Esophagus squamous epithelium (tissue), 5 donors: Measurements from ENCODE around the gene ZBTB14. TPM values are rescaled to one million over a fixed set of nuclear protein-coding genes. Genes with fewer than 3 reads are reported as not detected.

Experiments
- DNase-seq: peaks from one replicate; lab custom pipeline; 2025; lab: John Stamatoyannopoulos, UW
- H3K27ac ChIP-seq, 4 donors: fragments of 200-600 bp; sonication (generic); one replicate each; pipeline ENCODE4 v1.5.1; 2016 to 2019; ENCODE audit warnings: mild to moderate bottlenecking in 1 of 4
- H3K27me3 ChIP-seq, 4 donors: fragments of 200-600 bp; sonication (generic); 1 replicate in 3 of 4; 2 replicates in 1 of 4; pipeline versions ENCODE4 v1.5.1 to v1.6.0; 2017 to 2021; ENCODE audit warnings: antibody characterized with exemption in 1 of 4
- H3K36me3 ChIP-seq, 3 donors: fragments of 200-600 bp; sonication (generic); one replicate each; pipeline ENCODE4 v1.5.1; 2016 to 2019
- H3K4me1 ChIP-seq, 3 donors: fragments of 200-600 bp; sonication (generic); one replicate each; pipeline ENCODE4 v1.5.1; 2017 to 2019
- H3K4me3 ChIP-seq, 4 donors: fragments of 200-600 bp; sonication (generic); 1 replicate in 3 of 4; 2 replicates in 1 of 4; pipeline ENCODE4 v1.5.1; 2016 to 2019; ENCODE audit warnings: mild to moderate bottlenecking in 2 of 4, moderate library complexity in 1 of 4
- H3K9me3 ChIP-seq, 3 donors: fragments of 200-600 bp; sonication (generic); one replicate each; pipeline ENCODE4 v1.5.1; 2016 to 2019
- CTCF ChIP-seq, 6 experiments: fragments of 450-650 bp in 4 of 6; fragments of 200-600 bp in 2 of 6; sonication (generic) in 2 of 6; IDR thresholded peaks; one replicate each; pipeline ENCODE4 v1.5.1; 2016 to 2019; ENCODE audit warnings: antibody characterized with exemption in 6 of 6, mild to moderate bottlenecking in 4 of 6, moderate library complexity in 4 of 6
- POLR2A ChIP-seq, 4 donors: fragments of 450-650 bp; IDR thresholded peaks; one replicate each; pipeline ENCODE4 v1.6.1; 2017; ENCODE audit warnings: antibody characterized with exemption in 4 of 4, mild to moderate bottlenecking in 4 of 4, moderate library complexity in 3 of 4
- WGBS, 2 donors: methylation state at CpG; one replicate each; pipeline ENCODE4 v1.1.5; 2018; 5-methylcytosine and 5-hydroxymethylcytosine counted together
- intact Hi-C: fragments of 100-400 bp; cut with DNase I; formaldehyde crosslinking; loops from one replicate; pipeline ENCODE4 v1.15.0; 2022
- total RNA-seq, 4 donors: library from RNA; depleted of rRNA; stranded (reverse); fragments of >200 nt; gene quantifications; one replicate each; pipeline ENCODE4 v1.1.0, GENCODE V29; 2016
- donor health status: DM: yes; HTN: yes; CAD: no.

Gene ZBTB14
- total RNA-seq, result 10 to 100 TPM in 1 of 4 donors, 1 to 10 TPM in 3; 4.4 to 10.2 (median 8.0) TPM

GRCh38 chr18:5295231-5295920 lies at the start of gene ZBTB14:
Gene ZBTB14 (minus strand): TSS chr18:5295726. CDS start chr18:5293246, 2,480 bp downstream.
- no CpG with 5 or more reads among the region's 116 CpGs for WGBS, 2 donors
- Histone ChIP-seq H3K4me3 (peak within 1 kb of the TSS; percentile 80 to 99 (median 91)), H3K27ac (peak within 1 kb of the TSS; percentile 94 to 100 (median 98)), H3K36me3 (peaks cover 6 to 23% (median 6%) of the 10 kb centered on the region in 3 donors), H3K9me3 (no peaks in the 10 kb centered on the region), H3K27me3 (no peaks in the 10 kb centered on the region), H3K4me1 (peaks cover 3 to 26% (median 5%) of the 10 kb centered on the region in 3 donors)
- TF ChIP-seq POLR2A (IDR thresholded peaks at IDR 0.05) (no peak), CTCF (IDR thresholded peaks at IDR 0.05) (no peak)
- DNase-seq, result no peak
- intact Hi-C loops, result loop anchor here (5.0 kb wide), 1 partner anchor 58 kb away; no protein-coding TSS in a partner anchor

DNA sequence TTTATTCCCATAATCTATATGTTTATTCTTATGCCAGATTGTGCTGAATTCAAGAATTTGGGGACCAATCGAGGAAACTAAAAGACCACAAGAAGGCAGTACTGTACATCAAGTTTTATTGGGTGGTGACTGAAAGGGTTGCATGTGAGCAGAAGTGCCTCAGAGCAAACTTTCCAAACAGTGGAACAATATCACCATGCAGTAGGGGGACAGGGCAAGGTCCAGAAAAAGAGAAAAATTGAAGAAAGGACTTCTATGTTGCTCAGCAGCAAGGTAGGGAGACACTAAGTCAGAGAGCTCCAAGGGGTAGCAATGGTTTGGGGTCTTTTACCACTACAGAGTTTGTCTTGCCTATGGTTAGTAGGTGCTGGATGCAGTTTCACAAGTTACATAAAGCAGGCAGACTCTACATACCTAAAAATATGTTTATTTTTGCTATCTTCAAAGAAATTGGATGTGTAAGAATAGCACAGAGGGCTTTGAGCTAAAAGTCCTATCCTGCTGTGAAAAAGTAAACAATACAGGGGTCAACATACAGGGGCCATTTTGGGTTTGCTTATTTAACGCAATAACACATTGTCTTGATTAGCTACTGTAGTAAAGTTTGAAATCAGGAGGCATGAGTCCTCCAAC lies 43.8 kb upstream of the ZBTB14 start:
- no peaks in the 10 kb centered on the region for H3K4me1 ChIP-seq
- no peaks in the 10 kb centered on the region for H3K27me3 ChIP-seq
- intact Hi-C loops, result no loop called here
- H3K9me3 ChIP-seq, result no peaks in the 10 kb centered on the region
- DNase-seq, result no peak
- H3K27ac ChIP-seq, result no peak overlapping the region
- no peak for TF ChIP-seq POLR2A (IDR thresholded peaks at IDR 0.05)
- no peak for TF ChIP-seq CTCF (IDR thresholded peaks at IDR 0.05)
- 51 to 58% methylated on average over 2 of the region's 2 CpGs for WGBS, 2 donors
- H3K4me3 ChIP-seq, result no peak overlapping the region
- no peaks in the 10 kb centered on the region for H3K36me3 ChIP-seq

GRCh38 chr18:5334456-5335075 lies 39.0 kb upstream of the ZBTB14 start:
- WGBS, 2 donors, result 3 to 27% methylated on average over 5 of the region's 6 CpGs
- Histone ChIP-seq H3K9me3 (no peaks in the 10 kb centered on the region), H3K27ac (no peak overlapping the region), H3K27me3 (no peaks in the 10 kb centered on the region), H3K4me1 (no peaks in the 10 kb centered on the region), H3K4me3 (no peak overlapping the region), H3K36me3 (no peaks in the 10 kb centered on the region)
- intact Hi-C loops, result no loop called here
- TF ChIP-seq POLR2A (IDR thresholded peaks at IDR 0.05), result no peak
- no peak for TF ChIP-seq CTCF (IDR thresholded peaks at IDR 0.05)
- DNase-seq, result no peak

DNA sequence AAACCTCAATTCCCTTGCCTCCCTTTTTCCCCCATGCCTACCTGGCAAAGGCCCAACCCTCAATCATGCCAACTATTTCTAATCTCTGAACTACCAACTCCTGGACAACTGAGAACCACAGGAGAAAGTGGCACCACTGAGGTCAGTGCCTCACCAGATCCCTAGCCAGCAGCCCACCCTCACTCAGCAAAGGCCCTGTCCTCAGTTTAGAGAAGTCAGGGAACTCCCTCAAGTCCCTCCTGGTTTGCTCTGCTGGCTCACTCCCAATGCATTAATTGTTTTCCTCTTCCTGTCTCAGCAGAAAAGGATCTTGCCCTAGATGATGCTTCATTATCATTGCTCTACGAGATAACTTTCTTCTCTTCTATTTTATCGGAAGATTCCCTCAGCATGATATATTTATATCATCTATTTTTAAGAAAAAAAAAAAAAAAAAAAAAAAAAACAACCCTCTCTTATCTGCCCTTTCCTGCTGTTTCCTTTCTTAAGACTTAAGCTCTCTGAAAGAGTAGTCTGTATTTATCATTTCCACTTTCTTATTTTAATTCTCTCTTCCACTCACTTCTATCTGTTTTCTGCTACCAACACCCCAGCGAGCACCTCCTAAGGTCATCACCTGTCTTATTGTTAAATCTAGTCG lies 22.7 kb upstream of the ZBTB14 start:
- Histone ChIP-seq H3K4me3 (no peak overlapping the region), H3K36me3 (no peaks in the 10 kb centered on the region), H3K9me3 (no peaks in the 10 kb centered on the region), H3K27ac (no peak overlapping the region), H3K4me1 (no peaks in the 10 kb centered on the region), H3K27me3 (no peaks in the 10 kb centered on the region)
- TF ChIP-seq CTCF (IDR thresholded peaks at IDR 0.05), result no peak
- no peak for TF ChIP-seq POLR2A (IDR thresholded peaks at IDR 0.05)
- 60 to 62% methylated on average over 4 of the region's 4 CpGs for WGBS, 2 donors
- intact Hi-C loops, result no loop called here
- no peak for DNase-seq
